GM12872 (cell line): ENCODE measurements around the gene DNM3.

Source experiments
- TF ChIP-seq, protein P1 (sequence below): IDR thresholded peaks from 3 replicates; pipeline ENCODE4 v1.5.1; 2011; ENCODE audit warnings: low read depth, mild to moderate bottlenecking, low read length, moderate library complexity; ENCODE audit not compliant: insufficient read depth

The DNM3 gene

DNA sequence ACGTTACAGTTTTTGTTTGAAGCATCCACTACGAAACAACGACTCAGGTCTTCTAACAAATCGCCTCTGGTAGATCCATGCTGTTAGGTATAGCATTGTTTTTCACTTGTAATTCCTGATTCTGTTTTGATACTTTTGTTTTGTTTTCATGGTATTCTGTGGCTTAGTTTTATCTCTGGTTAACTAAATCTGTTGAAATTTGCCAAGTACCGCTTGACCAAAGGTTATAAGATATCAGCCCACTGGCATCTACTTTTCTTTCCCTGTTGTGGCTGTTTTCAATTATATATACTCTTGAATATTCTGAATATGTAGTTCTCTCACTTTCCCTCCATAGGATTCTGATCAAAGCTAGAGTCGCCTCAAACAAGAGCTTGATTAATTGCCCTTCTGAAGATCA lies 304.4 kb downstream of the DNM3 start:
- TF ChIP-seq, protein P1, sequence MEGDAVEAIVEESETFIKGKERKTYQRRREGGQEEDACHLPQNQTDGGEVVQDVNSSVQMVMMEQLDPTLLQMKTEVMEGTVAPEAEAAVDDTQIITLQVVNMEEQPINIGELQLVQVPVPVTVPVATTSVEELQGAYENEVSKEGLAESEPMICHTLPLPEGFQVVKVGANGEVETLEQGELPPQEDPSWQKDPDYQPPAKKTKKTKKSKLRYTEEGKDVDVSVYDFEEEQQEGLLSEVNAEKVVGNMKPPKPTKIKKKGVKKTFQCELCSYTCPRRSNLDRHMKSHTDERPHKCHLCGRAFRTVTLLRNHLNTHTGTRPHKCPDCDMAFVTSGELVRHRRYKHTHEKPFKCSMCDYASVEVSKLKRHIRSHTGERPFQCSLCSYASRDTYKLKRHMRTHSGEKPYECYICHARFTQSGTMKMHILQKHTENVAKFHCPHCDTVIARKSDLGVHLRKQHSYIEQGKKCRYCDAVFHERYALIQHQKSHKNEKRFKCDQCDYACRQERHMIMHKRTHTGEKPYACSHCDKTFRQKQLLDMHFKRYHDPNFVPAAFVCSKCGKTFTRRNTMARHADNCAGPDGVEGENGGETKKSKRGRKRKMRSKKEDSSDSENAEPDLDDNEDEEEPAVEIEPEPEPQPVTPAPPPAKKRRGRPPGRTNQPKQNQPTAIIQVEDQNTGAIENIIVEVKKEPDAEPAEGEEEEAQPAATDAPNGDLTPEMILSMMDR, result no peak

DNA sequence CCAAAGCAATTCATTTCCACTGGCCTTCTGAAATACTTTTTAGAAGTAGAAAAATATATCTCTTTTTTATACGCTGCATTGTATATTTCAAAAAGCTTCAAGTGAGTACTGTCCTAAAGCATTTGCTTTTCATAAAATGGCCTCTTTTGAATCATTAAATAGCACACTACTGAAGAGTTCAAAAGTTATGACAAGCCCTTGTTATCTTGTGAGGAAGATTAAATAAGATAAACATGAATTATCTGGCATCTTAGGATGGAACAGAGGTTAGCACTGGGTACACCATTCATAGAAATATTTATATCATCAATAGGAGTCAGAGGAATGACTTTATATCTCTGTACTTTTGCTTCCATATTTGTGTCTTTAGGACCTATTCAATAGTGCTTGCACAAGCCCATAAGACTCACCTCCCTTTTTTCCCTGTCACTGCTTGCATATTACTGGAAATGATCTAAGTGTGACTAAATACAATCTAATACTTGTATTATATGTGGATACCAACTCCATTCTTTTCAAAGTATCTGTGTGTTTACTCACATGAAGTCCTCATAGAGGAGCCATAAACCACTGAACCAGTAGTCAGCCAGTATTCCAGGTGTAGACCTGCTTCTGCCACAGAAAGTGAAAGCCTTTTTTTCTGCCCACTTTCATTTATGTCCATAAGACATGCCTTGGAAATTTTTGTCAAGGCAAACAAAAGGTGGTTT lies 305.0 kb downstream of the DNM3 start:
- TF ChIP-seq, protein P1, result no peak

DNA sequence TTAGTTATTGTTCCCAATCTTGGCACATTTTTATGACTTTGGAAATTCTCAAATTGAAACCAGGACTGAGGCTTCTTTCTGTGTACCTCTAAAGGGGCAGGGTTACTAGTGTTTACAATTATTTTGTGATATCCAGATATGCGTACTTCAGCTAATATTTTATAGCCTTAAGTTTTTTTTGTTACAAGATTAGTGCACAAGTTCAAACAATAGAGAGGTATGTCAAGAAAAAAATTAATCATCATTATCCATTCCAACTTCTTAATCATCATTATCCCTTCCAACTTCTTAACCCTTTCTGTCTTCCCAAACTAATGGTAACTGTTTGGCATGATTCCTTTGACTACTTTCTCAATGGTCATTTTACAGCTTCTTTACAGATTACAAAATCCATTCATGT lies 306.2 kb downstream of the DNM3 start:
- TF ChIP-seq, protein P1, result no peak

DNA sequence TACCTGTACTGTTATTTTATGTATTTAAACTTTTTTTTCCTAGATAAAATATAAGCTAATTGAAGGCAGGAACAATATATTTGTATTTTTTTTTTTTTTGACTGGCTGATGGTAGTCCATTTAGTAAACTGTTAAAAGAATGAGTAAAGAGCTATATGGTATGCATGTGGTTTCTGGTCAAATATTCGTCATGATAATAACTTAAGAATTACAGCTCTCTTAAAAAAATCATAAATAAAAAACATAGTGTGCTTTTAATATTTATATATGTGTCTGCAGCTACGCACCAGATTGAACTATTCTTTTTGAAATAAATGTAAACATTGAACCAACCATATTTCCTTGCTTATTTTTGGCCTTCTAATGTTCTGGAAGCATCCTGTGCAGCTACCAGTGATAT lies 306.9 kb downstream of the DNM3 start:
- TF ChIP-seq, protein P1, result no peak

DNA sequence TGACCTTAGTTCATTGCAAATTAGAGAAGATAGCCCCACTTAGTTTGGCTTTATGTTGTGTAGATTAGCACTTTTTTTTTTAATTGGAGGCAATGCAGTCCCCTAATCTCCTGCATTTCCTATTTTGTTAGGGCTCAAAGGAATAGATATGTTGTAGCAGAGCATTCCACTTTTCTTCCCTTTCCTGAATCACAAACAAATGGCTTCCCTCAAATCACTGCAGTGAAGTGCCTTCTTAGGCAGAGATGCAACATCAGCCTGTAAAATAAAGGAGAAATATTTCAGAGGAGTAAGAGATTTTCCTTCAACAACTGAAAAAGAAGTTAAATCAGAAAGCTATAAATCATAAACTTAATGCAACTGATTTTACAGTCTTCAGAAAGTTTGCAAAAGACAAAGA lies 307.4 kb downstream of the DNM3 start:
- TF ChIP-seq, protein P1, result no peak

DNA sequence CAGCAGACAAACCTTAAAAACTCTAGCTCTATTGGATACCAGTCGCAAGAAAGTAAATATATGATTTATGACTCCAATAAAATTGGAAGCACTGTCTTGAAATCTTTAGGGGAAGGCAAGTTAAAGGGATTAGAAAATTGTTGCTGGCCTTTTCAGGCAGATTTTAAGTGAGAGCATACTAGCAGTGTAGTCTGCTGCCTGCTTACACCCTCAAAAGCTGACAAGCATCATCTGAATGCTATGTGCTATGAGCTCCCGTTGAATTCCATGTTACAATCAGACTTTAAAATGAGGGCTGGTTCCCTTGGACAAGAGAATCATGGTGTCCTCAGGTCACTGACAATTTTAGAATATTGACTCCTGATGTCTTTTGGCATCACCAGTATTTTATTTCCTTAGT lies 308.0 kb downstream of the DNM3 start:
- TF ChIP-seq, protein P1, result no peak

DNA sequence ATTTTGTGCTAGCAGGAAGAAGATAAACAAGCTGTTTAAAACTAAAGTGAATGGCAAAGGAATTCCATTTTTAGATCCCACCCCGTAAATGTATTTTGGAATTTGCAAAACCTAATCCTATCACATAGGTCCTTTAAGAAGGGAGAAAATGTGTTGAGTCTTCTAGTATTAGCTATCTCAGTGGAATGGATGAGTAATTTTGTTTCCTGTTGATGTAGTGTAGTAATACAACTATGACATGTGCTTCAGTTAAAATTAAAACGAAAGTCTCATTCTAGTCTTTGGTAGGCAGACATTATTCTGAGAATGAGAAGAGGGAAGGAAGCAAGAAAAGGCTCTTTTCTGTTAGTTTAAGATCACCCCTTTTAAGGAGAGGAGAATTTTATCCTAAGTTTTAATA lies 313.3 kb downstream of the DNM3 start:
- TF ChIP-seq, protein P1, result no peak
